Dedifferentiated amniotic fluid mesenchymal stem cell (primary cell): ENCODE results near the gene PEAK1.

Source experiments
- DNase-seq: peaks from one replicate; pipeline ENCODE4 v3.0.0-alpha.2; 2016; ENCODE audit errors: extremely low spot score

PEAK1 gene

GRCh38 chr15:77140220-77140619 is 279.7 kb downstream of the PEAK1 start:
- no peak for DNase-seq

DNA sequence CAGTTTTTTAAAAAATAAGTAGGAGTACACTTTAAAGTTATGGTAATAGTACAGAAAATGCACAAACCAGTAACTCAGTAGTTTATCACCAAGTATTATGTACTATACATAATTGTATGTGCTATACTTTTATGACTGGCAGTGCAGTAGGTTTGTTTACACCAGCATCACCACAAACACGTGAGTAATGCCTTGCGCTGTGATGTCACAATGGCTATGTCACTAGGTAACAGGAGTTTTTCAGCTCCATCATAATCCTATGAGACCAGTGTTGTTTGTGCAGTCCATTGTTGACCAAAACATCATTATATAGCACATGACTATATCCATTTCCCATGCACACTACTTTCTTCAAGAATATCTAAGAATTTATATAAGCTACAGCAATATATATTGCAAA is 280.6 kb downstream of the PEAK1 start:
- no peak for DNase-seq

GRCh38 chr15:77138167-77138522 is 281.8 kb downstream of the PEAK1 start:
- DNase-seq = no peak

DNA sequence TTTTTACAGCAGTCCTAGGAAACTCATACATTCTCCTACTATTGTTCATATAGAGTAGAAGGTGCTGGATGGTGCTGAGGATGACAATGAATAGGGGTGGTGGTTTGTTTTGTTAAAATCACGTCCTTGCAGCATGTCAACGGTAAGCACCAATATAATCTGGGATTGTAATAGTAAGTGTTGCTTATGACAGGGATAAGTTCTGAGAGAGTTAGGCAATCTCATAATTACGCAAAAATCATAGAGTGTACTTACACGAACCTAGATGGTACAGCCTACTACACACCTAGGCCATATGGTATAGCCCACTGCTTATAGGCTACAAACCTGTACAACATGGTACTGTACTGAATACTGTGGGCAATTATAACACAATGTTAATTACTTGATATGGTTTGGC is 284.7 kb downstream of the PEAK1 start:
- DNase-seq = no peak

- no peak for DNase-seq
Measured at GRCh38 chr15:77130315-77130930, 289.5 kb downstream of the PEAK1 start.

GRCh38 chr15:77127626-77128025 is 292.3 kb downstream of the PEAK1 start:
- no peak for DNase-seq

DNA sequence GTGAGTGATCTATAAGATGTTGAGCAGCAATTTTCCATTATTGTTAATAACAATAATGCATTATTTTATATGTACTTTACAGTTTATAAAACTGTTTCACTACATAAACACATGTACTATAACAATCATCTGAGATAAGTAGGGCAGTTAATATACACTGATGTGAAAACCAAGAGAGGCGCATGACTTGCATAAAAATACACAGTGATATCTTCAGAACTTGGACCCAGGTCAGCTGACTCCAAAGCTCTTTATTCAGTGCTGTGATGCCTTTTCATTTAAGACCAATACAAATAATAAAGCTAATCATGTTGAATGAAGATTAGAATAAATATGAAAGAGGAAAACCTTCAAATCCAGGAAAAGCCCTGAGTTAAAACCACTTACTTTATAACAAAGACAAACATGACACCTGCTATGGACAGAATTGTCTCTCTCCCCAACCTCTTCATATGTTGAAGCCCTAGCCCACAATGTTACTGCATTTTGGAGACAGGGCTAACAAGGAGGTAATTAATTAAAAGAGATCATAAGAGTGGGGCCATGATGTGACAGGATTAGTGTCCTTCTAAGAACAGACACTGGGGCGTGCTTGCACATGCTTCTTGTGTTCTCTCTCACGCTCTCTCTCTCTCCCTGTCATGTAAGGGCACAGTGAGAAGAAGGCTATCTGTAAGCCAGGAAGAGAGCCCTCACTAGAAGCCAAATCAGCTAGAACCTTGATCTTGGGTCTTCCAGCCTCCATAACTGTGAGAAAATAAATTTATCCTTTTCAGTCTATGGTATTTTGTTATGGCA is 293.2 kb downstream of the PEAK1 start:
- DNase-seq = no peak

- no peak for DNase-seq
Measured at GRCh38 chr15:77123854-77124253, 296.1 kb downstream of the PEAK1 start.

GRCh38 chr15:77122576-77122975 is 297.3 kb downstream of the PEAK1 start:
- DNase-seq = no peak

DNA sequence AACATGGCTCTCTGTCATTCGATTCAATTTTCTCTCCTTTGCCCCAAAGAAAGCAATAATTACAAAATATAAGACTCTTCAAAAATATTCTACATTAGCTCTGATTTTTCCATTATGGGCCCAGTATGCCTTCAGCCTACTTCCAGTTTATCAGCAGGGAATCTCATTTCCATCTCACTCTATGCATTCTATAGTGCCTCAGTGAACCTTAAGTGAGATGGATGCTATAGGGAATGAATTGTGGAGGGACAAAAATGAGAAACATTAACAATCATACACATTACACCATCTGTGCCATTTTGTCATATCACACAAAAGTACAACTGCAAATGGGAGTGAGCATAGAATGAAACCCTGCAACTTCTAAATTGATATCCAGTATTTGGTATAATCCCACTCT is 298.3 kb downstream of the PEAK1 start:
- DNase-seq = no peak

DNA sequence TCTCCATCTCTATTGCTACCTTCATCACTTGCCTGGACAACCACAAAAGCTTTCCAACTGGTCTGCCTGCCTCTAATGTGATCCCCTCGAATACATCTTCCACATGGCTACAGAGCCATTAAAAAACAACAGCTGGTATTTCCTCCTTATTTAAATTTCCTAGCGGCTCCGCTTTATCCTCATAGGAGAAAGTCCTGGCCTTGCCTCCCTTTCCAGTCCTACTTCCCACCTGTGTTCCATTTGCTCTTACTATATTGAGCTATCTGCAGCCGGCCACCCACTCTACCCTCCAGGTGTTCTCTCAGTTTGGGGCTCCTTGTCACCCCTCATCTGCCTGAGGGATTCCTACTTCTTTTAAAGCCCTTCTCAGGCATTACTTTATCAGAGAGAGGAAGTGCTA is 299.3 kb downstream of the PEAK1 start:
- DNase-seq = no peak

GRCh38 chr15:77119446-77119845 is 300.5 kb downstream of the PEAK1 start:
- DNase-seq = no peak

- DNase-seq = peak; percentile 80
Measured at GRCh38 chr15:77118882-77119321, 301.0 kb downstream of the PEAK1 start.

- no peak for DNase-seq
Measured at GRCh38 chr15:77115179-77115578, 304.7 kb downstream of the PEAK1 start.

GRCh38 chr15:77112838-77113504 is 306.9 kb downstream of the PEAK1 start:
- no peak for DNase-seq

DNA sequence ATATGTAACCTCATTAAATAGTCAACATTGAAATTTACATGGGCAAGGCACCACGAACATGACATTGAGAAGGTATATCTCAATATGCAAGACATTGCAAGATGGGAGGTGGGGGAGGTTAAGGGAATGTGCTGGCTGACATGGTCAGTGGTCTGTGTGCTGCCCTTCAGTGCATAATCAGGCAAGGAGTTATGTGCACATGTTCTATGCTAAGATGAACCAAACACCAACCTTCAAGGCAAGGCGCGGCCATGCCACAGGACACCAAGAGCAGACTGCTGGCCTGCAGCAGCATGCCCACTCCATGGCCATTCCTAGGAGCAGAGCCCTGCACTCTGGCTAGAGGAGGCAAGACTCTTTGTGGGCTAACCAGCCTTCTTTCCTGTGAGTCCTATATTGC is 308.1 kb downstream of the PEAK1 start:
- DNase-seq = no peak

DNA sequence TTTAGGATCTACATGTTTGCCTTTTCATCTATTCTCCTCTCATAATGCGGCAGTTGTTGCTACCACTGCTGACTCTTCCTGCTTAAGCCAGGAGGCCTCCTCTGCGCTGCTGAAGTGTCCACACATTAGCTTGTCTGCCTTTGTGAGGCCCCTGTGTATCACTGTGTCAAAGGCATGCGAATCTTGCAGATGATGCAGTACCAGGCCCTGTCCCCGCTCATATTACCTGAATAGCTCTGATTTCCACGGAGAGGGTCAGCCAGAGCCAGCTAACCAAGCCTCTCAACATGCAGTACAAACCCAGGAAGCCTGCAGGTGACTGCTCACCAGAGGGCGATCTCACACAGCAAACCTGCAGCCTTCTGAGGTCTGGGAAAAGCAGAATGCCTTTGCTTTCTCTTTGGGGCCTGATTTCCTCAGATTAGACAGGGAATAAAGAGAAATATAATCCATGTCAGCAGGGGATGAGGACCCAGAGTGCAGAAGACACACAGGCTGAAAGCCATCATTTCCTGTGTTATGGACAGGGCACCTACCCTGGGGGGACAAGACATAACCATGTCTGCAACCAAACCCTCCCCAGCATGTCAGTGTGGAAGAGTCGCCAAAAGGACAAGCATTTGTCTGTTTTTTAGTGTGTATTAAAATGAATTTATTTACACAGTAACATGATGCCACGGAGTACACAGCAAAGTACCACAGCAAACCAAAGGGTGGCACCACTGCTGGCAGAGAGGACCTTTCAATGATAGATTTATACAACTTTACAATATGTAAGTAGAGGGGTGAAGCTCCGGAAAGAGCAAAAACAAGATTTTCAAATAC is 312.2 kb downstream of the PEAK1 start:
- DNase-seq = peak; percentile 65

DNA sequence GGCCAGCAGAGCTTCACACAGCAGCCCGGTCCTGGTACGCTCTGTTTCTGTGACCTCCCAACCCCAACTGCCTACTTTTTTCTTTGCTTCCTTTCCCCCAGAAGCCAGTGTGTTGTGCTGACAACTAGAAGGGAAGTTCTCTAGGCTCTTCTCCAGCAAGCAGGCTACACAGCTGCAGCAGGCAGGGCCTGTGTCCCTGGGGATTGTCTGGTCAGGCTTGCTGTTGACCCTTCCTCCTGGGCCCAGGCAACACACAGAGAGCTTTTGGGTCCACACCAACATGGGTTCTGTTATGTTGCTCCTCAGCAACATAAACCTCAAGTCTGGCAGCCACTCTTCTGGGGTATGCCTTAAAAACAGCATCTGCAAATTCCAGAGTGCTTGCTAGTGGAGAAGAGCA is 312.8 kb downstream of the PEAK1 start:
- no peak for DNase-seq

GRCh38 chr15:77104155-77104554 is 315.7 kb downstream of the PEAK1 start:
- no peak for DNase-seq

- no peak for DNase-seq
Measured at GRCh38 chr15:77099741-77100463, 320.0 kb downstream of the PEAK1 start.

- DNase-seq = no peak
Measured at GRCh38 chr15:77098572-77098971, 321.3 kb downstream of the PEAK1 start.
